Gastrocnemius medialis (tissue), 4 donors: Measurements from ENCODE around the gene CACNG3.
"Not testable (repeated sequence)": the region's sequence is repeated elsewhere in the genome, so short reads cannot be mapped to it uniquely, and the experiment has no call there.

Experiments
- CTCF ChIP-seq, 5 experiments: fragments of 450-650 bp in 3 of 5; fragments of 200-600 bp in 2 of 5; sonication (generic) in 2 of 5; IDR thresholded peaks in 4 of 5; conservative IDR thresholded peaks in 1 of 5; 1 replicate in 4 of 5; 2 replicates in 1 of 5; pipeline ENCODE4 v1.5.1; 2016 to 2019; ENCODE audit warnings: antibody characterized with exemption in 5 of 5, mild to moderate bottlenecking in 3 of 5, moderate library complexity in 3 of 5
- POLR2A ChIP-seq, 2 donors: fragments of 450-650 bp; IDR thresholded peaks; one replicate each; pipeline ENCODE4 v1.6.1; 2017; ENCODE audit warnings: antibody characterized with exemption in 2 of 2, mild to moderate bottlenecking in 2 of 2, moderate library complexity in 2 of 2

- TF ChIP-seq POLR2A (IDR thresholded peaks at IDR 0.05); CTCF (IDR thresholded peaks at IDR 0.05 in 4 of 5, conservative IDR thresholded peaks at IDR 0.05 in 1 of 5): not testable (repeated sequence)
Measured at GRCh38 chr16:24300750-24301149, 44.6 kb downstream of the CACNG3 start.
